NCI-H146 (cell line): Measurements from ENCODE around the gene CENPVL1.
"Not testable (repeated sequence)": the region's sequence is repeated elsewhere in the genome, so short reads cannot be mapped to it uniquely, and the experiment has no call there.

Experiments
- DNase-seq: peaks from one replicate; lab custom pipeline; 2025; lab: John Stamatoyannopoulos, UW

The CENPVL1 gene

DNA sequence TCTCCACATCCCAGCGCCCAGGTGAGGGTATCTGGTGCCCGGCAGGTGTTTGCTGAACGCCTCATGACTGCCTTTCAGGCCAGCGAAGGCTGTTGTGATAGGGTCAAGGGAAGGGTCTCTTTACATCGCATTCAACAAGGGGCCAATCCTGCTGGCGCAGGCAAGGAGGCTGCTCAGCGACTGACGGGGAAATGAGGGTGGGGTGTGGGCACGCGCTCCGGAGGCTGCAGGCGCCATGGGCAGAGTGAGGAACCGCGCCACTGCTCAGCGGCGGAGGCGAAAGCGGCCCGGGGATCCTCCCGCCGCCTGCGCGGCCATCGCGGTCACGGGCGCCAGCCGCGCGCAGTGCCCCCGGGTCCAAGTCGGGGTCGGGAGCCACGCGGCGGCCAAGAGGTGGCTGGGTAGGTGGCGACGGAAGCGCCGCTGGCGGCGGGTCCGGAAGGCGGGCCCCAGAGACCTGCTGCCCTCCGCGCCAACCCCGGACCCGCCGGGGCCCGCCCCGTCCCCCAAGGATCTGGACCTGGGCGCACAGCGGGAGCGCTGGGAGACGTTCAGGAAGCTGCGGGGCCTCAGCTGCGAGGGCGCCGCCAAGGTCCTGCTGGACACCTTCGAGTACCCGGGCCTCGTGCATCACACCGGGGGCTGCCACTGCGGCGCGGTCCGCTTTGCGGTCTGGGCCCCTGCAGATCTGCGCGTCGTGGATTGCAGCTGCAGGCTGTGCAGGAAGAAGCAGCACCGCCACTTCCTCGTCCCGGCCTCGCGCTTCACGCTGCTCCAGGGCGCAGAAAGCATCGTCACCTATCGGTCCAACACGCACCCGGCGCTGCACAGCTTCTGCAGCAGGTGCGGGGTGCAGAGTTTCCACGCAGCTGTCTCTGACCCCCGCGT, at the start of gene CENPVL1:
Gene CENPVL1 (plus strand): TSS at position 236 of the 888 bp plus-strand sequence. CDS start 0 bp downstream, at position 236.
- not testable (repeated sequence) for DNase-seq

DNA sequence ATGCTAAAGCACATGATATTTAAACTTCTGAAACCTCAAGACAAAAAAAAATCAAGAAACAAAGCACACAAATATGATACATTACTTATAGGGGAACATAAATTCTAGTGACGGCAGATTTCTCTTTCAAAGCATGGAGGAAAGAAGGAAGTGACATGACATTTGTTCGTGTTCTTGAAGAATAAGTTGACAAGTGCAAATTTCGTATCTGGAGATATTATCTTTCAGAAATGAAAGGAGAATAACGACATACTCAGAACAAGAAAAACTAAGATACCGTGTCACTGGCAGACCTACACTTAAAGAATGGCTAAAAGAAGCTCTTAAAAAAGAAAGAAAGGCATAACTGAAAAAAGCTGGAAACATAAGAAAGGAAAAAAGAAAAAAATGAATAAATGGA, 44.3 kb upstream of the CENPVL1 start:
- DNase-seq = no peak

DNA sequence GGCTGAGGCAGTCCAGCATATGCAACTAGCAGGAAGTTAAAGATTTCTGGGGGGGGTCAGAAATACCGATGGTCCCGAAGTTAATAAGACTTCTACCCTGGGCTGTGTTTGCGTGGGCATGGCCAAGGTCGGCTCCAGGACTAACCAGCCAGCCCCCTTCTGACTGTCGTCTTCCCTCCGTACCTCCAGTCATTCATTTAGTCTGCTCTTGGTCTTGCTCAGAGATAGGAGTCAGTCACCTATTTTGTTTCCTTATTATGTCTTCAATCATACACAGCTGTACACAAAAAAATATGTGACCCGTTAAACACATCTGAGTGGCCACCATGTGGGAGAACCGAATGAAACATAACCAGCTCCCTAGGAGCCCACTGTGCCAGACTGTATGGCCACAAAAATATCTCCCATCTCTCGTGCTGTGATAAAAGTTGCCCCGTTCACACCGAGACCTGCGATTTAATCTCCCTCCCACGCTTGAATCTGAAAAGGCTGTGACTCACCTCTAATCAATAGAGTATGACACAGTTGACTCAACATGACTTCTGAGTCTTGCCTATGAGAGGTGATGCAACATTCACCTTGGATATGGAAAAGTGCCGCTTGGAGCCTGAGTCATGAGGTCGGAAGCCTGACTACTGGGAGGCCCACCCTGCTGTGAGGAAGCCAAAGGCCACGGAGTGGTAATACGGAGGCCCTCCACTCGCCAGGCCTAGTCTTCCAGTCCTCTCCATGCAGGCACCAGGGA, 30.5 kb upstream of the CENPVL1 start:
- DNase-seq = not testable (repeated sequence)

DNA sequence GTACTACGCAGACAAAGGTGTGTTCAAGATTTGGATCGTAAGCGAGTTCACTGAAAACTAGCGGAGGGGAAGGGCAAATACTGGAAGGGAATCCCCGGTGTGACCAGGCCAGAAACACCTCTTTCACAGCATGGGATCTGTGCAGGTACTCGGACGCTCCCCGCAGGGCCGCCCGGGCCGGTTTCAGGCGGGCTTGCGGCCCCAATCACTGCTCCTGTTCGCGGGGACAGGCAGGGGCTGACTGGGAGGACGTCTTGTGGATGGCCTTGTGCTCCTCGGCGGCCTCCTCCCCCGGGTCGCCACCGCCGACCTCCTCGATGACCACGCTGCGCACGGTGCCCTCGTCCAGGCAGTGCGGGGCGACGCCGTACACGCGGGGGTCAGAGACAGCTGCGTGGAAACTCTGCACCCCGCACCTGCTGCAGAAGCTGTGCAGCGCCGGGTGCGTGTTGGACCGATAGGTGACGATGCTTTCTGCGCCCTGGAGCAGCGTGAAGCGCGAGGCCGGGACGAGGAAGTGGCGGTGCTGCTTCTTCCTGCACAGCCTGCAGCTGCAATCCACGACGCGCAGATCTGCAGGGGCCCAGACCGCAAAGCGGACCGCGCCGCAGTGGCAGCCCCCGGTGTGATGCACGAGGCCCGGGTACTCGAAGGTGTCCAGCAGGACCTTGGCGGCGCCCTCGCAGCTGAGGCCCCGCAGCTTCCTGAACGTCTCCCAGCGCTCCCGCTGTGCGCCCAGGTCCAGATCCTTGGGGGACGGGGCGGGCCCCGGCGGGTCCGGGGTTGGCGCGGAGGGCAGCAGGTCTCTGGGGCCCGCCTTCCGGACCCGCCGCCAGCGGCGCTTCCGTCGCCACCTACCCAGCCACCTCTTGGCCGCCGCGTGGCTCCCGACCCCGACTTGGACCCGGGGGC, 28.2 kb upstream of the CENPVL1 start:
- not testable (repeated sequence) for DNase-seq

DNA sequence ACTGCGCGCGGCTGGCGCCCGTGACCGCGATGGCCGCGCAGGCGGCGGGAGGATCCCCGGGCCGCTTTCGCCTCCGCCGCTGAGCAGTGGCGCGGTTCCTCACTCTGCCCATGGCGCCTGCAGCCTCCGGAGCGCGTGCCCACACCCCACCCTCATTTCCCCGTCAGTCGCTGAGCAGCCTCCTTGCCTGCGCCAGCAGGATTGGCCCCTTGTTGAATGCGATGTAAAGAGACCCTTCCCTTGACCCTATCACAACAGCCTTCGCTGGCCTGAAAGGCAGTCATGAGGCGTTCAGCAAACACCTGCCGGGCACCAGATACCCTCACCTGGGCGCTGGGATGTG, 27.6 kb upstream of the CENPVL1 start, which contains the start of gene CENPVL2:
Gene CENPVL2 (minus strand): TSS at position 112 of the 343 bp plus-strand sequence. CDS start 0 bp downstream, at position 112.
- DNase-seq = not testable (repeated sequence)

DNA sequence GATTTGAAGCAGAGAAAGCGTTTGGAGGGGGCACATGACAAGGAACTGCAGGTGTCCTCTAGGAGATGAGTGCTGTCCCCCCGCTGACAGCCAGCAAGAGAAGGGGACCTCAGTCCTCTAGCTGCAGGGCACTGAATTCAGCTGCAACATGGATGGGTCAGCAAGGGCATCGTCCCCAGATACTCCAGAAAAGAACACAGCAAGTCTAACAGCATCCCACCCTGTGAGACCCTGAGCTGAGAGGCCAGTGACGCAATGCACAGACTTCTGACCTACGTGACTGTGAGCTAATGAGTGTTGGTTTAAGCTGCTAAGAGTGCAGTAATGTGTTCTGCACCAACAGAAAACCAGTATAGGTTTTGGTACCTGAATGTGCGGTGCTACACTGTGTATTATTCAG, 16.1 kb upstream of the CENPVL1 start:
- DNase-seq = no peak

DNA sequence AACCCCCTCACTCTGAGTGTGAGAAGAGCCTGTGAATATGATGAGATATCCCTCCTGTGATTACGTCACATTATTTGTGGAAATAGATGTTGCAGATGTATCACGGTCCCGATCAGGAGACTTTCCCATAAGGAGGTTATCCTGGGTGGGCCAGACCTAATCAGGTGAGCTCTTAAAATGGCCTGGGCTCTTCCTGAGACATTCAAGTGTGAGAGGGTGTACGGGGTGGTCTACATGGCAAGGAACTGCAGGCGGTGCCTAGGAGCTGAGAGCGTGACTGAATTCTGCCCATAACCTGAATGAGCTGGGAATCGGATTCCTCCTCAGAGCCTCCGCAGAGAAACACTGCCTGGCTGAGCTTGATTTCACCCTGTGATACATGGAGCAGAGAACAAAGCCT, 12.9 kb upstream of the CENPVL1 start:
- DNase-seq = no peak

DNA sequence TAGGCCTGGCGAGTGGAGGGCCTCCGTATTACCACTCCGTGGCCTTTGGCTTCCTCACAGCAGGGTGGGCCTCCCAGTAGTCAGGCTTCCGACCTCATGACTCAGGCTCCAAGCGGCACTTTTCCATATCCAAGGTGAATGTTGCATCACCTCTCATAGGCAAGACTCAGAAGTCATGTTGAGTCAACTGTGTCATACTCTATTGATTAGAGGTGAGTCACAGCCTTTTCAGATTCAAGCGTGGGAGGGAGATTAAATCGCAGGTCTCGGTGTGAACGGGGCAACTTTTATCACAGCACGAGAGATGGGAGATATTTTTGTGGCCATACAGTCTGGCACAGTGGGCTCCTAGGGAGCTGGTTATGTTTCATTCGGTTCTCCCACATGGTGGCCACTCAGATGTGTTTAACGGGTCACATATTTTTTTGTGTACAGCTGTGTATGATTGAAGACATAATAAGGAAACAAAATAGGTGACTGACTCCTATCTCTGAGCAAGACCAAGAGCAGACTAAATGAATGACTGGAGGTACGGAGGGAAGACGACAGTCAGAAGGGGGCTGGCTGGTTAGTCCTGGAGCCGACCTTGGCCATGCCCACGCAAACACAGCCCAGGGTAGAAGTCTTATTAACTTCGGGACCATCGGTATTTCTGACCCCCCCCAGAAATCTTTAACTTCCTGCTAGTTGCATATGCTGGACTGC, 2.8 kb downstream of the CENPVL1 start:
- not testable (repeated sequence) for DNase-seq

DNA sequence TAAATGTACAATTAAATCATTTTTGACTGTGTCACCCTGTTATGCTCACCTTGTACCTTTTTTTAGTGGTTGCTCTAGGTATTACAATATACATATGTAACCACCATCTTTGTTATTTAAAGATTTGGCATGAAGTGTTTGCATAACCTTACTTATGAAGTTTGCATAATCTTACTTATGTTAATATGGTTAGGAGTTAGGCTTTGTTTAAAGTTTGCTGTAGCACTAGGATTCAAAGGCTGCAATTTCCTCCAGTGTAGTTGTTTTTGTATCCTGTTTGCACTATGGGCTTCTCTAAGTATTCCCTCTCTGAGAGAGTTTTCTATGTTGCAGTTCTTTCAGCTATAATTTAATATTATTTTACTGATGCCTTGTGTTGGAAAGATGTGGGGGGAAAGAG, 17.9 kb downstream of the CENPVL1 start:
- no peak for DNase-seq

DNA sequence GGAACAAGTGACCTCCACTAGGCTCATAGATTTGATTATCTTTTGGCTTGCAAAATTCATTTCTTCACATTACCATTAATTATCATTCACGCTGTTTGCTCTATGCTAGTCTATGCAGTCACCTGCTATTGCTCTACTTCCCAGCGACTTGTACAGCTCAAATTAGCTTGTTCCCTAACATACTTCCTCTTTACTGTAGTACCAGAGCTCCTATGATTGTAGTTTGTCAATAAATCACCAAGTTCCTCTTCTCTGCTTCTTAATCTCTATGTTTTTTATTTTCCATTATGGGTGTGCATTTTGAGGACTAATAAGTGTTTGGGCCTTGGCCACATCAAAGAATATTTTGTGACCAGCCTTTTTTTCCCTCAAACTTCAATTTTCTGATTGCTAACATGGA, 26.8 kb downstream of the CENPVL1 start:
- no peak for DNase-seq

DNA sequence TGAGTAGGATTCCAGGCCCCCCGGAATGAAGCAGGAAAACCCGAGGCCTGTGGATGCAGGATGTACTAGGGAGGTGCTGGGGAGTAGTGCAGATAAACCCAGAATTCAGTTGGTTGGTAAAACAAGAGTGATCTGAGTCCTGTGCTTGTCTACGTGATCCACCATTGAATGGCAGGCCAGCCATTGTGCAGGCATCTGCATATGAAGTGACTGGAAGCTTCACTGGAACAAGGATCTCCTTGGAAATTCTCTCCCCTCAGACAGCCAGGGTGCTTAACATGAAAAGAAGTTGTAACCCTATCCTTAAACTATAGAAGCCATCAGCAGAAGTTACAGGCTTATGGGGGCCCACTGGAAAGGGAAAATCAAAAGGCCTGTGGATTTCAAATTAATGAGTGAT, 32.3 kb downstream of the CENPVL1 start:
- DNase-seq = no peak

DNA sequence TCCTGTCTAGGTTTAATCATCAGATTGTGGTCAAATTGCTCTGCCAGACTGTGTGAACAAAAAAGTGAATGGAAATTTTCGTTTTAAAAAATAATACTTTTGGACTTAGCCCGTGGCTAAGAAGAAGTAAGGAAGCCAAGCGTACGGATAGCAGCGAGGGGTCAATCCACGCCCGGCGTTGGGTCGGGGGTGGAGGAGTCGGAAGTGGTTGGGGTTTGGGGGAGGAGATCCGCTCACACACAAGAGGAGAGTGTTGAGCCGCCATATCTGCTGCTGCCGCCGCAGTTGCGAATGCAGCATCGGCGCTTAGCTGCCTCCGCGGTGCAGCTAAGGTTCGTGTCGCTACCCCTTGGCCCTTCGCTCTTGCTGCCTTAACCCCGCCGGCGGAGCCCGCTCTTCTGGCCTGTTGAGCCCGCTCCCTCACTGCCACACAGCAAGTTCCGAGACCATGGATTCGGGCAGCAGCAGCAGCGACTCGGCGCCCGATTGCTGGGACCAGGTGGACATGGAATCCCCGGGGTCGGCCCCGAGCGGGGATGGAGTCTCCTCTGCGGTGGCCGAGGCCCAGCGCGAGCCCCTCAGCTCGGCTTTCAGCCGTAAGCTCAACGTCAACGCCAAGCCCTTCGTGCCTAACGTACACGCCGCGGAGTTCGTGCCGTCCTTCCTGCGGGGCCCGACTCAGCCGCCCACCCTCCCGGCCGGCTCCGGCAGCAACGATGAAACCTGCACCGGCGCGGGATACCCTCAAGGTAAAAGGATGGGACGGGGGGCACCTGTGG, 33.1 kb downstream of the CENPVL1 start, which contains the start of gene GSPT2:
Gene GSPT2 (plus strand): TSS at position 264 of the 779 bp plus-strand sequence. CDS start 185 bp downstream, at position 449.
- peak; percentile 75 for DNase-seq

DNA sequence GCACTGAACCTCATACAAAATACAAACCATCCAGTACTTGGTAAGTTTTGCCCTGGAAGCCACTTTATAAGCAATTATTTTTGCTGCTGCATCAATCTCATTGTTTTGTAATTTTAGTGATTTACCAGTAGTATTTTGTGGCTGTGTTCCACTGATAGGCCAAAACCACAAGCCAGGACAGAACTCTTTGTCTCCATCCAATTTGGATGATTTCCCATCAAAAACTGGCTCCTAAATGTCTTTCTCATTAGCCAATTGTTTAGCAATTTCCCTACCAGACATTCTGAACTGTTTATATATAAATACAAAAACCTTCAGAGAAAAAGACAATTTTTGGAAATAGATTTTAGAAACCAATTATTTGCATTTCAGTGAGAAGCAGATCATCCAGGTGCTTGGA, 37.4 kb downstream of the CENPVL1 start:
- DNase-seq = no peak

DNA sequence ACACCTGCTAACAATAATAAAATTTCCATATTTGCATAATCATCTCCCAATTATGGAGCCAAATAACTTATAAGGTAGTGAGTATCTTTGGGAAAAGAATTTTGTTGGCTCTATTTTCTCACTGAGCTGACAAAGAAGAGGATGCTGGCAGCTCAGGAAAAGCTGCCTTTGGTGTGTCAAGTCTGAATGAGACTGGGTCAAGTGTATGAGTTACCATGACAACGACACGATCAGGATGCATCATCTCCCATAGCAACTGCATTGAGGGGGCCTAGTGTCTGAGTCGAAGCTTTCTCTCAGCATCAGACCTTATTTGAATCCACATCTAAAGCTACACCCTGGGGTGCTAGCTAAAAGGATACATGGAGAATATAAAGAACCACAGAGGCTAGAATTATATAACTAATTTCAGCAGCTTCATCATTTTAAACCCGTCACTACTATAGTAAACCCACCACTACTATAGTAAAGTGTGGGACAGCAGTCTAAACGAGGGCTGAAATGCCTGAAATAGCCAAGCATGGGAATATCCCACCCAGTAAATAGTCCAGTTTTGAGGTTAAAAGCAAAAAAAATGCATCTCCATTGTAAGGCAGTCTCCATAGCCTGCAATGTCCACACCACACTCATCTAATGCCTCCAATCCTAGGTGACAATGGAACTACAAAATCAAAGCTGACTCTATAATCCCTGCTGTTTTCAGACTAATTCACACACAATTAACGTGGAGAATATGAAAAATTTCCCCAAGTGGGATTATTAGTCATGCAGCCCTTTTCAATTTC, 48.9 kb downstream of the CENPVL1 start:
- peak; percentile 0 for DNase-seq

DNA sequence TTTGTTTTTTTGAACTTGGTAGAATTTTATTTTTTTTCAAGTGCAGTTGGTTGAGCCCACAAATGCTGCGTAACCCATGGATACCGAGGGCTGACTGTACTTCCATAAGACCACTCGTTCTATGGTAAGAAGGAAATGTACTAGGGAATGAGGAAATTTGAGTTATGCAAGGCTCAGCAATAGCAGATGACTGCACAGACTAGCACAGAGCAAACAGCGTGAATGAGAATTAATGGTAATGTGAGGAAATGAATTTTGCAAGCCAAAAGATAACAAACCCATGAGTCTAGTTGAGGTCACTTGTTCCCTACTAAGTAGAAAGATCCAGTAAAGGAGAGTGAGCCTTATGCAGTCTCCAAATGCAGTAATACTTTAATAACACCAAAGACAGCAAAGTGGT, 50.3 kb downstream of the CENPVL1 start:
- no peak for DNase-seq
